Natural killer cell (primary cell): ENCODE measurements around the gene ETFRF1. TPM values are rescaled to one million over a fixed set of nuclear protein-coding genes. Genes with fewer than 3 reads are reported as not detected.
A peak's percentile ranks its signal among the peaks of the same experiment; 100 is the strongest.

Experiments used
- ATAC-seq, 3 donors: fragments of 150-1000 bp in 2 of 3; fragments of 200-7000 bp in 1 of 3; cut with Tn5 transposase; 1 replicate in 1 of 3; 2 replicates in 2 of 3; pipeline ENCODE4 v1.10.0; 2021; ENCODE audit warnings: mild to moderate bottlenecking in 2 of 3, moderate library complexity in 2 of 3
- DNase-seq, 2 donors: peaks; one replicate each; pipeline versions ENCODE4 v3.0.0 to v3.0.0-alpha.2; 2013 to 2021; ENCODE audit warnings: mixed read lengths in 1 of 2
- H3K27ac ChIP-seq: one replicate; pipeline ENCODE4 v1.5.1; 2013; ENCODE audit warnings: mild to moderate bottlenecking, low read length
- H3K27me3 ChIP-seq: one replicate; pipeline ENCODE4 v1.6.1; 2013; ENCODE audit warnings: low read length; ENCODE audit not compliant: control insufficient read depth, insufficient read depth
- H3K36me3 ChIP-seq: one replicate; pipeline ENCODE4 v1.6.1; 2013; ENCODE audit warnings: low read length; ENCODE audit not compliant: control insufficient read depth, insufficient read depth
- H3K4me1 ChIP-seq: one replicate; pipeline ENCODE4 v1.6.1; 2013; ENCODE audit warnings: low read length; ENCODE audit not compliant: control insufficient read depth, insufficient read depth
- H3K4me3 ChIP-seq: one replicate; pipeline ENCODE4 v1.5.1; 2013; ENCODE audit warnings: low read length
- H3K9me3 ChIP-seq: one replicate; pipeline ENCODE4 v1.6.1; 2013; ENCODE audit warnings: low read length; ENCODE audit not compliant: control insufficient read depth, insufficient read depth
- H3K27ac Mint-ChIP-seq, 2 donors: one replicate each; pipeline ENCODE4 v1.8.0; 2022; ENCODE audit warnings: mild to moderate bottlenecking in 2 of 2, mixed read lengths in 2 of 2, moderate library complexity in 1 of 2
- H3K27me3 Mint-ChIP-seq, 2 donors: one replicate each; pipeline ENCODE4 v1.8.0; 2022; ENCODE audit warnings: low read depth in 2 of 2, mixed read lengths in 2 of 2
- H3K36me3 Mint-ChIP-seq: one replicate; pipeline ENCODE4 v1.8.0; 2022; ENCODE audit warnings: mixed read lengths
- H3K4me1 Mint-ChIP-seq, 2 donors: one replicate each; pipeline ENCODE4 v1.8.0; 2022; ENCODE audit warnings: mixed read lengths in 2 of 2
- H3K4me3 Mint-ChIP-seq: one replicate; pipeline ENCODE4 v1.8.0; 2022; ENCODE audit warnings: mild to moderate bottlenecking, moderate library complexity, mixed read lengths
- H3K9me3 Mint-ChIP-seq, 2 donors: one replicate each; pipeline ENCODE4 v1.8.0; 2022; ENCODE audit warnings: mixed read lengths in 2 of 2
- WGBS: methylation state at CpG from one replicate; pipeline ENCODE4 v1.1.7; 2013; ENCODE audit warnings: missing lambda C conversion rate; ENCODE audit not compliant: insufficient coverage; 5-methylcytosine and 5-hydroxymethylcytosine counted together
- intact Hi-C: fragments of 100-400 bp; cut with micrococcal nuclease; formaldehyde crosslinking; loops from one replicate; pipeline ENCODE4 v1.14.2; 2022
- total RNA-seq, 4 donors: library from RNA; stranded (reverse); fragments of 120-200 nt in 1 of 4; gene quantifications; one replicate each; pipeline versions ENCODE4 v1.2.3 to v1.2.4, GENCODE V29; 2013 to 2022
- TF ChIP-seq, protein P1 (sequence below): fragments of 200-600 bp; IDR thresholded peaks from one replicate; pipeline ENCODE4 v1.8.0; 2022; ENCODE audit warnings: antibody characterized with exemption

Gene ETFRF1
- total RNA-seq, 3 donors from 2014 or later (not counting 1 experiment from before 2014, with no cell fraction given): 17.5 to 42.8 (median 26.1) TPM

GRCh38 chr12:25152055-25152454, 43.0 kb upstream of the ETFRF1 start:
- no peak for ATAC-seq
- no peaks in the 10 kb centered on the region for H3K36me3 Mint-ChIP-seq
- Histone ChIP-seq H3K9me3 (no peaks in the 10 kb centered on the region), H3K4me1 (no peaks in the 10 kb centered on the region), H3K27ac (no peak overlapping the region), H3K36me3 (no peaks in the 10 kb centered on the region), H3K4me3 (no peak overlapping the region), H3K27me3 (no peaks in the 10 kb centered on the region)
- intact Hi-C loops: no loop called here
- H3K27ac Mint-ChIP-seq: no peak overlapping the region
- no peaks in the 10 kb centered on the region for H3K27me3 Mint-ChIP-seq
- TF ChIP-seq, protein P1, sequence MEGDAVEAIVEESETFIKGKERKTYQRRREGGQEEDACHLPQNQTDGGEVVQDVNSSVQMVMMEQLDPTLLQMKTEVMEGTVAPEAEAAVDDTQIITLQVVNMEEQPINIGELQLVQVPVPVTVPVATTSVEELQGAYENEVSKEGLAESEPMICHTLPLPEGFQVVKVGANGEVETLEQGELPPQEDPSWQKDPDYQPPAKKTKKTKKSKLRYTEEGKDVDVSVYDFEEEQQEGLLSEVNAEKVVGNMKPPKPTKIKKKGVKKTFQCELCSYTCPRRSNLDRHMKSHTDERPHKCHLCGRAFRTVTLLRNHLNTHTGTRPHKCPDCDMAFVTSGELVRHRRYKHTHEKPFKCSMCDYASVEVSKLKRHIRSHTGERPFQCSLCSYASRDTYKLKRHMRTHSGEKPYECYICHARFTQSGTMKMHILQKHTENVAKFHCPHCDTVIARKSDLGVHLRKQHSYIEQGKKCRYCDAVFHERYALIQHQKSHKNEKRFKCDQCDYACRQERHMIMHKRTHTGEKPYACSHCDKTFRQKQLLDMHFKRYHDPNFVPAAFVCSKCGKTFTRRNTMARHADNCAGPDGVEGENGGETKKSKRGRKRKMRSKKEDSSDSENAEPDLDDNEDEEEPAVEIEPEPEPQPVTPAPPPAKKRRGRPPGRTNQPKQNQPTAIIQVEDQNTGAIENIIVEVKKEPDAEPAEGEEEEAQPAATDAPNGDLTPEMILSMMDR: no peak
- no peak for DNase-seq
- no peaks in the 10 kb centered on the region for H3K9me3 Mint-ChIP-seq
- no peak overlapping the region for H3K4me3 Mint-ChIP-seq
- no peaks in the 10 kb centered on the region for H3K4me1 Mint-ChIP-seq
- WGBS: 75% methylated on average over 4 of the region's 5 CpGs

- no peaks in the 10 kb centered on the region for H3K27me3 Mint-ChIP-seq
- no peak overlapping the region for H3K27ac ChIP-seq
These were observed 39.9 kb upstream of the ETFRF1 start for GRCh38 chr12:25155022-25155576.

DNA sequence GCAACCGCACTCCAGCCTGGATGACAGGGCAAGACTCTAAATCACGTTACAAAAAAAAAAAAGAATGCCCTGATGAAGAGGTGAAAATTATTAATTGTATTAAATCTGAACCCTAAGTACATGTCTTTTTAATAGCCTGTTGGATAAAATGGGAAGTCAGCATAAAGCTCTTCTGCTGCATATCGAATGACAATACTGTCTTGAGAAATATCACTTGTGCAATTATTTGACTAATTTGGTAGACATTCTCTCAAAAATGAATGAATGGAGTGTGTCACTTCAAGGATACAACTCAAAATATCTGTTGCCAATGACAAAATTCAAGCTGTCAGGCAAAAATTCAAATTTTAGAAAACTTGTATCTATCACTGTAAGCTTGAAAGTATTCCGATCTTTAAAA, 39.0 kb upstream of the ETFRF1 start:
- intact Hi-C loops: no loop called here
- no peaks in the 10 kb centered on the region for H3K27me3 ChIP-seq
- H3K36me3 ChIP-seq: no peaks in the 10 kb centered on the region
- no peaks in the 10 kb centered on the region for H3K4me1 Mint-ChIP-seq
- H3K4me1 ChIP-seq: no peaks in the 10 kb centered on the region
- H3K27ac ChIP-seq: no peak overlapping the region
- H3K27ac Mint-ChIP-seq: no peak overlapping the region
- no peak for ATAC-seq
- H3K9me3 Mint-ChIP-seq: no peaks in the 10 kb centered on the region
- H3K27me3 Mint-ChIP-seq: peaks cover 0 to 2% of the 10 kb centered on the region in 2 donors
- H3K9me3 ChIP-seq: no peaks in the 10 kb centered on the region
- no peak overlapping the region for H3K4me3 Mint-ChIP-seq
- TF ChIP-seq, protein P1: no peak
- no peaks in the 10 kb centered on the region for H3K36me3 Mint-ChIP-seq
- DNase-seq: no peak
- no peak overlapping the region for H3K4me3 ChIP-seq
- 90% methylated on average over 4 of the region's 4 CpGs for WGBS

More at GRCh38 chr12:25155022-25155576, 39.9 kb upstream of the ETFRF1 start:
- ATAC-seq (peak in 2 of 3 donors; percentile 48 to 49), DNase-seq (peak in 1 of 2 donors; percentile 74)
- H3K27me3 ChIP-seq: no peaks in the 10 kb centered on the region
- H3K27ac Mint-ChIP-seq: no peak overlapping the region
- H3K9me3 ChIP-seq: no peaks in the 10 kb centered on the region
- H3K9me3 Mint-ChIP-seq: no peaks in the 10 kb centered on the region
- H3K36me3 ChIP-seq: no peaks in the 10 kb centered on the region
- H3K4me1 ChIP-seq: no peaks in the 10 kb centered on the region
- no peaks in the 10 kb centered on the region for H3K36me3 Mint-ChIP-seq
- no peaks in the 10 kb centered on the region for H3K4me1 Mint-ChIP-seq
- TF ChIP-seq, protein P1: peak; percentile 78
- no peak overlapping the region for H3K4me3 ChIP-seq
- intact Hi-C loops: loop anchor here (1.0 kb wide), 2 partner anchors 164 to 232 kb away; no protein-coding TSS in a partner anchor
- H3K4me3 Mint-ChIP-seq: no peak overlapping the region
- WGBS: 93% methylated on average over 1 of the region's 2 CpGs

DNA sequence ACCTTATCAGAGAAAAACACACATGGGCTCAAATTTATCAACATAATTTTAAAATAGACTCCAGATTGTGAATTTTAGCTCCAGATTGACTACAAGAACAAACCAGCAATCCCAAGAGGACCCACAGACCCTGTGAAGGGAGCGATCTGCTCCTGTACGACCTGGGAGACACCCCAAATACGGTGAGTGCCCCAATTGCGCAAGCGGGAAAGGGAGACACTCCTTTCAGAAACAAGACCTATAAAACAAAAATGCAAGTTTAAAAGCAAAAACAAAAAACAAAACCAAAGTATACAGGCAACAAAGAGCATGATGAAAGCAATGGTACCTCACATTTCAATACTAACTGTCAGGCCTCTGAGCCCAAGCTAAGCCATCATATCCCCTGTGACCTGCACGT, 32.2 kb upstream of the ETFRF1 start:
- TF ChIP-seq, protein P1: no peak
- H3K36me3 ChIP-seq: no peaks in the 10 kb centered on the region
- no peaks in the 10 kb centered on the region for H3K36me3 Mint-ChIP-seq
- 96% methylated on average over 6 of the region's 6 CpGs for WGBS
- H3K27ac ChIP-seq: no peak overlapping the region
- no peak overlapping the region for H3K4me3 ChIP-seq
- H3K4me1 ChIP-seq: no peaks in the 10 kb centered on the region
- H3K27ac Mint-ChIP-seq: no peak overlapping the region
- H3K9me3 ChIP-seq: no peaks in the 10 kb centered on the region
- H3K9me3 Mint-ChIP-seq: no peaks in the 10 kb centered on the region
- H3K4me3 Mint-ChIP-seq: no peak overlapping the region
- no peaks in the 10 kb centered on the region for H3K4me1 Mint-ChIP-seq
- peaks cover 0 to 2% of the 10 kb centered on the region in 2 donors for H3K27me3 Mint-ChIP-seq
- ATAC-seq: no peak
- intact Hi-C loops: no loop called here
- H3K27me3 ChIP-seq: no peaks in the 10 kb centered on the region
- no peak for DNase-seq
